K562 (cell line): Measurements from ENCODE around the gene AKAP13. TPM values are rescaled to one million over a fixed set of nuclear protein-coding genes. Genes with fewer than 3 reads are reported as not detected.
A peak's percentile ranks its signal among the peaks of the same experiment; 100 is the strongest.

ENCODE experiments used
- ATAC-seq: fragments of 200-7000 bp; cut with Tn5 transposase; 3 replicates; pipeline ENCODE4 v1.9.1; 2020; ENCODE audit warnings: moderate library complexity
- BruUV-seq: library from RNA; stranded (reverse); fragments of 400-500 nt; replicated peaks from 2 replicates; lab custom pipeline; 2021; lab: Mats Ljungman, UMichigan
- CTCF ChIA-PET: fragments of 300-600 bp; formaldehyde crosslinking; extraction: SDS; loops from one replicate; lab custom pipeline; 2021; ENCODE audit warnings: low intra/inter-chr PET ratio; lab: Yijun Ruan, JAX
- POLR2A ChIA-PET: fragments of 300-600, 350-650 bp; sonication (Branson Sonifier 250); formaldehyde crosslinking; extraction: SDS; loops from one replicate; lab custom pipeline; 2021; ENCODE audit warnings: antibody characterized with exemption, inconsistent platforms; lab: Yijun Ruan, JAX
- DNase-seq, 4 experiments: peaks; one replicate each; pipeline versions ENCODE4 v3.0.0 to v3.0.0-alpha.2; 2011 to 2018; ENCODE audit warnings: low spot score in 3 of 4, mixed read lengths in 3 of 4; ENCODE audit errors: extremely low read depth in 1 of 4
- FAIRE-seq: peaks from 2 replicates; lab custom pipeline; 2011; peaks lifted over from hg19 to GRCh38; lab: Jason Lieb, UNC
- H2AFZ ChIP-seq: 2 replicates; pipeline ENCODE4 v1.6.0; 2011; ENCODE audit warnings: low read depth, low read length, control low read depth, inconsistent platforms
- H3K27ac ChIP-seq: fragments of 200-600 bp; 3 replicates; pipeline ENCODE4 v1.8.0; 2011; ENCODE audit warnings: low read depth, mild to moderate bottlenecking, control low read depth, inconsistent platforms, low read length, moderate library complexity, mixed read lengths; ENCODE audit errors: extremely low read depth
- H3K27me3 ChIP-seq, 2 experiments: fragments of 300-600 bp in 1 of 2; 2 replicates in 1 of 2; 3 replicates in 1 of 2; pipeline versions ENCODE4 v1.6.0 to v1.8.0; 2011; ENCODE audit warnings: inconsistent platforms in 2 of 2, low read length in 2 of 2, mild to moderate bottlenecking in 1 of 2, mixed read lengths in 1 of 2, moderate library complexity in 1 of 2; ENCODE audit not compliant: control insufficient read depth in 2 of 2, insufficient read depth in 2 of 2
- H3K36me3 ChIP-seq: fragments of 300-600 bp; 3 replicates; pipeline ENCODE4 v1.8.0; 2011; ENCODE audit warnings: mild to moderate bottlenecking, low read length, inconsistent platforms; ENCODE audit not compliant: control insufficient read depth, insufficient read depth
- H3K4me1 ChIP-seq, 2 experiments: fragments of 200-600 bp in 1 of 2; replicated peaks in 1 of 2; 2 replicates in 1 of 2; 3 replicates in 1 of 2; pipeline versions ENCODE4 v1.5.1 to v1.8.0; 2011; ENCODE audit warnings: inconsistent platforms in 2 of 2, low read length in 2 of 2, mild to moderate bottlenecking in 1 of 2, mixed read lengths in 1 of 2, moderate library complexity in 1 of 2; ENCODE audit not compliant: control insufficient read depth in 2 of 2, insufficient read depth in 2 of 2
- H3K4me2 ChIP-seq: 2 replicates; pipeline ENCODE4 v1.6.1; 2011; ENCODE audit warnings: low read length, control low read depth, inconsistent platforms, mixed read lengths; ENCODE audit not compliant: insufficient read depth
- H3K4me3 ChIP-seq: fragments of 200-600 bp; sonication (generic), shearing (Covaris generic); 2 replicates; pipeline ENCODE4 v1.5.1; 2016; ENCODE audit warnings: control low read depth, inconsistent platforms
- H3K79me2 ChIP-seq: fragments of 200-600 bp; 3 replicates; pipeline ENCODE4 v1.8.0; 2011; ENCODE audit warnings: low read length, inconsistent platforms; ENCODE audit not compliant: control insufficient read depth, insufficient read depth
- H3K9ac ChIP-seq, 2 experiments: 2 replicates each; pipeline versions ENCODE4 v1.6.0 to v1.6.1; 2011; ENCODE audit warnings: low read depth in 2 of 2, low read length in 2 of 2, control low read depth in 1 of 2, inconsistent platforms in 1 of 2, mild to moderate bottlenecking in 1 of 2, mixed read lengths in 1 of 2; ENCODE audit not compliant: insufficient read depth in 1 of 2
- H3K9me1 ChIP-seq: one replicate; pipeline ENCODE4 v1.6.0; 2011; ENCODE audit warnings: inconsistent platforms, mild to moderate bottlenecking, low read length, moderate library complexity; ENCODE audit not compliant: control insufficient read depth, insufficient read depth
- H3K9me3 ChIP-seq: replicated peaks from 2 replicates; pipeline ENCODE4 v1.5.1; 2011; ENCODE audit warnings: low read depth, low read length, inconsistent platforms; ENCODE audit not compliant: control insufficient read depth, insufficient read depth
- H4K20me1 ChIP-seq: replicated peaks from 2 replicates; pipeline ENCODE4 v1.6.1; 2011; ENCODE audit warnings: low read length, inconsistent platforms, mixed read lengths; ENCODE audit not compliant: control insufficient read depth, insufficient read depth
- ELF2 ChIP-seq: fragments of 250-450 bp; sonication (Bioruptor Pico); IDR thresholded peaks from 2 replicates; pipeline ENCODE4 v1.5.0; 2021; ENCODE audit warnings: mild to moderate bottlenecking
- KLF6 ChIP-seq: fragments of 250-450 bp; sonication (Bioruptor Pico); IDR thresholded peaks from 2 replicates; pipeline ENCODE4 v1.4.0; 2020; ENCODE audit warnings: mild to moderate bottlenecking, moderate library complexity, borderline replicate concordance
- NKRF ChIP-seq: fragments of 450-650 bp; IDR thresholded peaks from 2 replicates; pipeline ENCODE4 v1.6.1; 2016; ENCODE audit warnings: borderline replicate concordance
- THRA ChIP-seq: fragments of 450-650 bp; IDR thresholded peaks from 2 replicates; pipeline ENCODE4 v1.6.1; 2017; ENCODE audit warnings: mild to moderate bottlenecking, moderate library complexity
- ZNF316 ChIP-seq: fragments of 450-650 bp; IDR thresholded peaks from 2 replicates; pipeline ENCODE4 v1.6.1; 2016
- ZNF655 ChIP-seq: fragments of 250-450 bp; sonication (Bioruptor Pico); IDR thresholded peaks from 2 replicates; pipeline ENCODE4 v1.5.0; 2021
- WGBS: fragments of 100-300 bp; shearing (Covaris generic); methylation state at CpG from one replicate; pipeline ENCODE4 v1.1.6; 2016; ENCODE audit warnings: low coverage, mixed read lengths; ENCODE audit not compliant: insufficient coverage; ENCODE audit errors: missing lambda C conversion rate; 5-methylcytosine and 5-hydroxymethylcytosine counted together
- in situ Hi-C: fragments of 300-500 bp; cut with MboI; formaldehyde crosslinking; loops from 4 replicates; pipeline ENCODE4 v1.15.0; 2018; ENCODE audit warnings: inconsistent platforms, mixed read lengths
- intact Hi-C: fragments of 100-400 bp; cut with micrococcal nuclease; formaldehyde crosslinking; loops from 2 replicates; pipeline ENCODE4 v1.14.2; 2022
- polyA plus RNA-seq, 8 experiments: library from polyadenylated mRNA; depleted of rRNA in 4 of 8; stranded (reverse) in 5 of 8; unstranded in 3 of 8; fragments of >200 nt; fragmentation: Nextera tagmentation in 2 of 8; fragmentation: Illumina TruSeq in 1 of 8; extraction: Ambion mirVana in 2 of 8; extraction: Trizol in 1 of 8; gene quantifications; 2 replicates each; pipeline versions ENCODE4 v1.2.1 to v1.2.3, GENCODE V29; 2011 to 2014; ENCODE audit warnings: inconsistent platforms in 1 of 8, missing spikeins in 1 of 8
- total RNA-seq, 7 experiments: library from RNA; depleted of rRNA in 6 of 7; stranded (reverse); fragments of >200 nt in 6 of 7; fragmentation: Illumina TruSeq in 2 of 7; extraction: Trizol in 2 of 7; gene quantifications; 2 replicates each; pipeline versions ENCODE4 v1.2.1 to v1.2.3, GENCODE V29; 2011 to 2021; ENCODE audit warnings: low replicate concordance in 1 of 7

AKAP13 gene
- total and polyA plus RNA-seq, 9 of the 15 experiments (the other 6 are each of a cell fraction or from before 2014, with no cell fraction given): 0.03 to 1.7 (median 0.42) TPM

DNA sequence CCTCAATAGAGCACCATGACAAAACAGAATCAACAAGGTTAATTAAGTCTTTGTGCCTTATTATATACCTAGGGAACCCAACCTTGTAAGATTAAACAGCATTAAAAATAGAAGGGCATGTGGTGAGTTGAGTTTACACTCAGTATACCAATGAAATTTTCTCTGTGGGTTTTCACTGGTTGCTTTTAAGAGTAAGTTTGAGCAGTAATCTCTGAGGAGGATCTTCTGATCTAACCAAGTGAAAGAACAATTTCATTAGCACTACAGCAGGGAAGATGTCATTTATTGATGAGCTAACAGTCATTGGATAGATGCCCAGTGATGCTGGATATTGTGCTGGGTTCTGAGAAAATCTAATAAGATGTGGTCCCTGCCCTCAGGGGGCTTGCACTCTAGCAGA is 26.9 kb upstream of the AKAP13 start:
- no peak overlapping the region for H3K9ac ChIP-seq
- no peaks in the 10 kb centered on the region for H3K9me3 ChIP-seq
- no peak overlapping the region for H2AFZ ChIP-seq
- H3K27me3 ChIP-seq: no peaks in the 10 kb centered on the region
- H3K4me2 ChIP-seq: no peak overlapping the region
- no peak for FAIRE-seq
- CTCF ChIA-PET: no interaction called here
- no peaks in the 10 kb centered on the region for H3K4me1 ChIP-seq
- in situ Hi-C loops (no loop called here), intact Hi-C loops (no loop called here)
- no peaks in the 10 kb centered on the region for H3K36me3 ChIP-seq
- no TSS peak for BruUV-seq
- no peaks in the 10 kb centered on the region for H4K20me1 ChIP-seq
- no peak for DNase-seq
- H3K79me2 ChIP-seq: no peaks in the 10 kb centered on the region
- POLR2A ChIA-PET: interaction anchor here (0.8 kb wide), 1 partner anchor 18 kb away, joined by 4 read pairs; no protein-coding TSS in a partner anchor
- no peaks in the 10 kb centered on the region for H3K9me1 ChIP-seq
- TF ChIP-seq ZNF316: peak; percentile 14; the same call in 1 of the 2 replicates
- no peak for TF ChIP-seq ZNF655 (CRISPR knock-in tag)
- no peak overlapping the region for H3K27ac ChIP-seq
- no peak for ATAC-seq
- H3K4me3 ChIP-seq: no peak overlapping the region

GRCh38 chr15:85354461-85354860 is 25.9 kb upstream of the AKAP13 start:
- intact Hi-C loops (no loop called here), in situ Hi-C loops (no loop called here)
- H3K4me3 ChIP-seq: no peak overlapping the region
- WGBS: 0% methylated on average over 4 of the region's 4 CpGs
- no peak overlapping the region for H2AFZ ChIP-seq
- no peaks in the 10 kb centered on the region for H3K36me3 ChIP-seq
- BruUV-seq: no TSS peak
- H3K4me2 ChIP-seq: no peak overlapping the region
- no peak for DNase-seq
- H3K9me1 ChIP-seq: no peaks in the 10 kb centered on the region
- H3K27me3 ChIP-seq: no peaks in the 10 kb centered on the region
- no peaks in the 10 kb centered on the region for H3K9me3 ChIP-seq
- CTCF ChIA-PET: no interaction called here
- no peak for TF ChIP-seq THRA
- no peak for TF ChIP-seq KLF6 (CRISPR knock-in tag)
- no peak for TF ChIP-seq ELF2 (CRISPR knock-in tag)
- TF ChIP-seq NKRF: no peak
- TF ChIP-seq, all 486 proteins: peak for 0
- POLR2A ChIA-PET: interaction anchor here (0.7 to 1.0 kb wide), 3 partner anchors 9 to 36 kb away, joined by 3 to 4 read pairs (median 3); no protein-coding TSS in a partner anchor
- H3K4me1 ChIP-seq: no peaks in the 10 kb centered on the region
- H4K20me1 ChIP-seq: no peaks in the 10 kb centered on the region
- FAIRE-seq (no peak), ATAC-seq (no peak)
- H3K79me2 ChIP-seq: no peaks in the 10 kb centered on the region
- no peak overlapping the region for H3K9ac ChIP-seq
- H3K27ac ChIP-seq: no peak overlapping the region
